Adipocyte (in vitro differentiated cells): ENCODE results near the gene ODF2.

Experiments used
- DNase-seq: peaks from one replicate; pipeline ENCODE4 v3.0.0-alpha.2; 2015; ENCODE audit warnings: low read depth
- H3K27me3 ChIP-seq: replicated peaks from 2 replicates; pipeline ENCODE4 v1.7.0; 2013; ENCODE audit warnings: mild to moderate bottlenecking, low read length, moderate library complexity; ENCODE audit not compliant: control insufficient read depth, insufficient read depth
- H3K36me3 ChIP-seq: 2 replicates; pipeline ENCODE4 v1.7.0; 2013; ENCODE audit warnings: low read length, mild to moderate bottlenecking, moderate library complexity; ENCODE audit not compliant: control insufficient read depth, insufficient read depth, severe bottlenecking
- H3K4me1 ChIP-seq: 2 replicates; pipeline ENCODE4 v1.7.0; 2013; ENCODE audit warnings: mild to moderate bottlenecking, low read length, moderate library complexity; ENCODE audit not compliant: control insufficient read depth, insufficient read depth
- H3K4me3 ChIP-seq: 2 replicates; pipeline ENCODE4 v1.7.0; 2013; ENCODE audit warnings: mild to moderate bottlenecking, low read length, moderate library complexity
- H3K9ac ChIP-seq: 2 replicates; pipeline ENCODE4 v1.7.0; 2013; ENCODE audit warnings: mild to moderate bottlenecking, low read length, moderate library complexity
- H3K9me3 ChIP-seq: 2 replicates; pipeline ENCODE4 v1.7.0; 2013; ENCODE audit warnings: mild to moderate bottlenecking, low read length, moderate library complexity; ENCODE audit not compliant: control insufficient read depth

The ODF2 gene

GRCh38 chr9:128456613-128457061, 831 bp downstream of the ODF2 start:
- peaks cover 16% of the 10 kb centered on the region for H3K36me3 ChIP-seq
- H3K27me3 ChIP-seq = no peaks in the 10 kb centered on the region

GRCh38 chr9:128457207-128457606, 1.4 kb downstream of the ODF2 start:
- Histone ChIP-seq H3K9me3 (no peaks in the 10 kb centered on the region), H3K36me3 (peaks cover 16% of the 10 kb centered on the region), H3K9ac (peak overlapping the region; percentile 14), H3K27me3 (no peaks in the 10 kb centered on the region), H3K4me3 (peak overlapping the region; percentile 80), H3K4me1 (peaks cover 4% of the 10 kb centered on the region)
- DNase-seq = no peak

More at GRCh38 chr9:128456613-128457061, 831 bp downstream of the ODF2 start:
- Histone ChIP-seq H3K9ac (peak overlapping the region; percentile 86), H3K4me3 (peak overlapping the region; percentile 80), H3K4me1 (peaks cover 4% of the 10 kb centered on the region), H3K9me3 (no peaks in the 10 kb centered on the region)
- peak; percentile 95 for DNase-seq

DNA sequence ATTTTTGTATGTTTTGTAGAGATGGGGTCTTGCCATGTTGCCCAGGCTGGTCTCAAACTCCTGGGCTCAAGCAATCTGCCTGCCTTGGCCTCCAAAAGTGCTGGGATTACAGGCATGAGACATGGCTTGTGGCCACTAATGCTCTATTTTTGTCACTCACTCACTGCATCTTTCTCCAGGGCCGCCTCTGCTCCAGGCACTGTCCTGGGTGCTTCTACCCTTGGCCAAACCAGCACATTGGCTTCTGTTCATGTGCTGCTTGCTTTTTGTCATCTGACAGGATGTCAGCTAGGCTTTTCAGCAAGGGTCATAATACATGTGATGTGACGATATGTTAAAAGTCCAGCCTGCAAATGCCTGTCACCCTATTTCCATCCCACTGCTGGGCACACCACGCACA, 3.2 kb downstream of the ODF2 start:
- H3K4me1 ChIP-seq = peaks cover 4% of the 10 kb centered on the region

DNA sequence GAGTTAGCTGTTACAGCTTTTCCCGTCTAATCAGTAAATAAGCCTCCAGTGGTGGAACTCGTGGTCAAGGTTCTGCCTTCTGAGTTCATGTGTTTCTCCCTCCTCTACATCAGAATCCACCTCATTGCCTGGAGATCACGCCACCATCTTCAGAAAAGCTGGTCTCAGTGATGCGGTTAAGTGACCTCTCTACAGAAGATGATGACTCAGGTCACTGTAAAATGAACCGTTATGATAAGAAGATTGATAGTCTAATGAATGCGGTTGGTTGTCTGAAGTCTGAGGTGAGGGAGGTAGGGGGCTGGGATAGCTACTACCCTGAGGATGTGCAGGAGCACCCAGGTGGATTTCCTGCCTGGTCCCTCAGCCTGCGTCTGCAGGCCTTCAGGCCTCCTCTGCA, 13.3 kb downstream of the ODF2 start:
- H3K36me3 ChIP-seq = peaks cover 21% of the 10 kb centered on the region
- no peaks in the 10 kb centered on the region for H3K27me3 ChIP-seq
- no peaks in the 10 kb centered on the region for H3K9me3 ChIP-seq
- H3K4me1 ChIP-seq = peaks cover 9% of the 10 kb centered on the region
- no peak overlapping the region for H3K9ac ChIP-seq
- no peak overlapping the region for H3K4me3 ChIP-seq
- DNase-seq = no peak

More for the DNA sequence above, 3.2 kb downstream of the ODF2 start:
- Histone ChIP-seq H3K9me3 (no peaks in the 10 kb centered on the region), H3K36me3 (peaks cover 25% of the 10 kb centered on the region), H3K9ac (no peak overlapping the region), H3K27me3 (no peaks in the 10 kb centered on the region), H3K4me3 (no peak overlapping the region)
- DNase-seq = no peak

- no peaks in the 10 kb centered on the region for H3K9me3 ChIP-seq
- peaks cover 18% of the 10 kb centered on the region for H3K36me3 ChIP-seq
- DNase-seq = peak; percentile 64
- peaks cover 9% of the 10 kb centered on the region for H3K4me1 ChIP-seq
- no peak overlapping the region for H3K4me3 ChIP-seq
- no peaks in the 10 kb centered on the region for H3K27me3 ChIP-seq
- no peak overlapping the region for H3K9ac ChIP-seq
These were observed 14.8 kb downstream of the ODF2 start for GRCh38 chr9:128470560-128470959.

DNA sequence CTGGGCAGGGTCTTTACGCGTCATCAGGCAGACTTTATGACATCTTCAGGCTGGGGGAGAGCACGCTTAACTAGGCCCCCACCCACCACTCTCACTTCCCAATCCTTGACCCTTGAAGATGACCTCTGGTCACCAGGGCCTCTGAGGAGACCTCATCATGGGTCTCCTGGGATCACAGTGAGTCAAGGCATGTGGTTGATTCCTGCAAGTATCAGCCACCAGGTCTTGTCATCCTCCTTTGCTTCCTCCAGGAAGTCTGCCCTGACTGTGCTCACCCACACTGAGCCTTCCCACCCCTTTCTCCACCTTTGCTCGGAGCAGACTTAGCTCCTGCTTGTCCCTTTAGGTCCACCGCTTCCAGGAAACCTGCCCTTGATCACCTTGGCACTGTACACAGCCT, 17.3 kb downstream of the ODF2 start:
- Histone ChIP-seq H3K27me3 (no peaks in the 10 kb centered on the region), H3K9ac (no peak overlapping the region), H3K36me3 (peaks cover 13% of the 10 kb centered on the region), H3K4me1 (peaks cover 9% of the 10 kb centered on the region), H3K9me3 (no peaks in the 10 kb centered on the region), H3K4me3 (no peak overlapping the region)
- no peak for DNase-seq

- no peaks in the 10 kb centered on the region for H3K27me3 ChIP-seq
- peaks cover 3% of the 10 kb centered on the region for H3K4me1 ChIP-seq
- no peak overlapping the region for H3K9ac ChIP-seq
- DNase-seq = no peak
- H3K36me3 ChIP-seq = peaks cover 21% of the 10 kb centered on the region
- H3K9me3 ChIP-seq = no peaks in the 10 kb centered on the region
- H3K4me3 ChIP-seq = no peak overlapping the region
These were observed 20.1 kb downstream of the ODF2 start for GRCh38 chr9:128475867-128476266.

DNA sequence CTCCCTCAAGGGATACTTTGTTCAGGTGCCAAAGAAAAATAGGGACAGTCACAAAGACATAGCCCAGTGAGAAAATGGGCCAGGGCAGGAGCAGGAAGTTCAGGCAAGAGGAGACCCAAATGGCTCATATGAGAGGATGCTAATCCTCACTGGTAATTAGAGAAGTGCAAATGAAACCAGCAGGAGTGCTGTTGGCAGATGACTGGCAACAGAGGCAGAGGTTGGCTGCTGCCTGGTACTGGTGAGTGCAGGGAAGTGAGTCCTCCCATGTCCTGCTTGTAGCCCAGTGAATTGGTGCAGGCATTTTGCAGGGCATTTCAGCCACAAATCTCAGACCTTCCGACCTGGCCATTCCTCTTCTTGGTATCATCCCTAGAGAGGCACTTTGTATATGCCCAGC, 23.5 kb downstream of the ODF2 start:
- Histone ChIP-seq H3K9me3 (no peaks in the 10 kb centered on the region), H3K9ac (no peak overlapping the region), H3K4me3 (no peak overlapping the region), H3K36me3 (peaks cover 31% of the 10 kb centered on the region), H3K27me3 (no peaks in the 10 kb centered on the region), H3K4me1 (no peaks in the 10 kb centered on the region)
- no peak for DNase-seq

DNA sequence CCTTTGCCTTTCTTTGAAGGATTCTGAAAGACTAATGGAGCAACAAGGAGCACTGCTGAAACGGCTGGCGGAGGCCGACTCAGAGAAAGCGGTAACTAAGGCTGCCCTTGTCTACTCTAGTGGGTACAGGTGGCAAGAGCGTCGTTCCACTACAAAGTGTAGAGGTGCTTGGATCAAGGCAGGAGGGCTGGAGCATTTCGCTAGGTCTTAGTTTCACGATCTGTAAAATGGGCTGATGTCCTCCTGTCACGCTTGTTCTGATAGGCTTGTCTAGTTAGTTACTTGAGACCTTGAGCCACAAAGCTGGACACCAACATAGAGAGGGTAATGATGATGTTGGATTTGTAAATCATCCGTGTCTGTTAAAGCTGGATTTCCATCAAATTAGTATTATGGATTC, 25.8 kb downstream of the ODF2 start:
- no peak overlapping the region for H3K9ac ChIP-seq
- peaks cover 51% of the 10 kb centered on the region for H3K36me3 ChIP-seq
- DNase-seq = no peak
- H3K4me1 ChIP-seq = no peaks in the 10 kb centered on the region
- no peaks in the 10 kb centered on the region for H3K27me3 ChIP-seq
- no peaks in the 10 kb centered on the region for H3K9me3 ChIP-seq
- H3K4me3 ChIP-seq = no peak overlapping the region

- Histone ChIP-seq H3K4me3 (no peak overlapping the region), H3K4me1 (no peaks in the 10 kb centered on the region), H3K9me3 (no peaks in the 10 kb centered on the region), H3K9ac (no peak overlapping the region), H3K36me3 (peaks cover 57% of the 10 kb centered on the region), H3K27me3 (no peaks in the 10 kb centered on the region)
- DNase-seq = no peak
These were observed 26.4 kb downstream of the ODF2 start for GRCh38 chr9:128482186-128482585.

GRCh38 chr9:128484686-128485413, 29.0 kb downstream of the ODF2 start:
- Histone ChIP-seq H3K27me3 (no peaks in the 10 kb centered on the region), H3K4me1 (no peaks in the 10 kb centered on the region), H3K9ac (no peak overlapping the region), H3K9me3 (no peaks in the 10 kb centered on the region), H3K4me3 (no peak overlapping the region), H3K36me3 (peaks cover 60% of the 10 kb centered on the region)
- no peak for DNase-seq

GRCh38 chr9:128485414-128485855, 29.6 kb downstream of the ODF2 start:
- Histone ChIP-seq H3K4me3 (no peak overlapping the region), H3K27me3 (no peaks in the 10 kb centered on the region), H3K9ac (no peak overlapping the region), H3K36me3 (peaks cover 59% of the 10 kb centered on the region), H3K4me1 (no peaks in the 10 kb centered on the region), H3K9me3 (no peaks in the 10 kb centered on the region)
- DNase-seq = no peak
